ENCODE data around the gene DVL2. TPM values are rescaled to one million over a fixed set of nuclear protein-coding genes. Genes with fewer than 3 reads are reported as not detected.

The DVL2 gene
- total and polyA plus RNA-seq, 2 of the 13 experiments (the other 11 are each of a cell fraction or from before 2014, with no cell fraction given) = 5.7 to 38.2 TPM

DNA sequence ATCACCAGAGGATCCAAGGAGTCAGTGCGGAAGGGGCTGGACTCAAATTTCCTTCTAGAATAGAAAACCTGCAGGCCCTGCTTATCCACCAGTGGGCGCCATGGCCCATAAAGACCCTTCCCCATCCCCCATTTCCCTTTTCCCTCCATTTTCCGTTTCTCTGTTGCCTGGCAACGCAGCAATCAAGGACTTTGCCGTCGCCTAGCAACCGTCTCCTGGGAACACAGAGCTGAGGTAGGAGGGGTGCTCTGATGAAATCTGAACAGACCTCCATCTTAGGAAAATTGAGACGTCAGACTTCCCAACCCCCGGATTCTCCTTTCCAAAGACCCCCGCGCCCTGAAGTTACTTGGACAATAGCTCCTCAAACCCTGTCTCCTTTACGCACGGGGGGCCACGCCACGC, 20.4 kb downstream of the DVL2 start (continued):
- TF ChIP-seq, protein P1, sequence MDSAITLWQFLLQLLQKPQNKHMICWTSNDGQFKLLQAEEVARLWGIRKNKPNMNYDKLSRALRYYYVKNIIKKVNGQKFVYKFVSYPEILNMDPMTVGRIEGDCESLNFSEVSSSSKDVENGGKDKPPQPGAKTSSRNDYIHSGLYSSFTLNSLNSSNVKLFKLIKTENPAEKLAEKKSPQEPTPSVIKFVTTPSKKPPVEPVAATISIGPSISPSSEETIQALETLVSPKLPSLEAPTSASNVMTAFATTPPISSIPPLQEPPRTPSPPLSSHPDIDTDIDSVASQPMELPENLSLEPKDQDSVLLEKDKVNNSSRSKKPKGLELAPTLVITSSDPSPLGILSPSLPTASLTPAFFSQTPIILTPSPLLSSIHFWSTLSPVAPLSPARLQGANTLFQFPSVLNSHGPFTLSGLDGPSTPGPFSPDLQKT (CRISPR knock-in tag; IDR thresholded peaks at IDR 0.05; ENCODE audit: borderline replicate concordance) = no peak
- TF ChIP-seq NKX3-1 (CRISPR knock-in tag; IDR thresholded peaks at IDR 0.05) = no peak
- TF ChIP-seq, protein P2, sequence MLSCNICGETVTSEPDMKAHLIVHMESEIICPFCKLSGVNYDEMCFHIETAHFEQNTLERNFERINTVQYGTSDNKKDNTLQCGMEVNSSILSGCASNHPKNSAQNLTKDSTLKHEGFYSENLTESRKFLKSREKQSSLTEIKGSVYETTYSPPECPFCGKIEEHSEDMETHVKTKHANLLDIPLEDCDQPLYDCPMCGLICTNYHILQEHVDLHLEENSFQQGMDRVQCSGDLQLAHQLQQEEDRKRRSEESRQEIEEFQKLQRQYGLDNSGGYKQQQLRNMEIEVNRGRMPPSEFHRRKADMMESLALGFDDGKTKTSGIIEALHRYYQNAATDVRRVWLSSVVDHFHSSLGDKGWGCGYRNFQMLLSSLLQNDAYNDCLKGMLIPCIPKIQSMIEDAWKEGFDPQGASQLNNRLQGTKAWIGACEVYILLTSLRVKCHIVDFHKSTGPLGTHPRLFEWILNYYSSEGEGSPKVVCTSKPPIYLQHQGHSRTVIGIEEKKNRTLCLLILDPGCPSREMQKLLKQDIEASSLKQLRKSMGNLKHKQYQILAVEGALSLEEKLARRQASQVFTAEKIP (CRISPR knock-in tag; IDR thresholded peaks at IDR 0.05; ENCODE audit: borderline replicate concordance) = no peak
- TF ChIP-seq, protein P3, sequence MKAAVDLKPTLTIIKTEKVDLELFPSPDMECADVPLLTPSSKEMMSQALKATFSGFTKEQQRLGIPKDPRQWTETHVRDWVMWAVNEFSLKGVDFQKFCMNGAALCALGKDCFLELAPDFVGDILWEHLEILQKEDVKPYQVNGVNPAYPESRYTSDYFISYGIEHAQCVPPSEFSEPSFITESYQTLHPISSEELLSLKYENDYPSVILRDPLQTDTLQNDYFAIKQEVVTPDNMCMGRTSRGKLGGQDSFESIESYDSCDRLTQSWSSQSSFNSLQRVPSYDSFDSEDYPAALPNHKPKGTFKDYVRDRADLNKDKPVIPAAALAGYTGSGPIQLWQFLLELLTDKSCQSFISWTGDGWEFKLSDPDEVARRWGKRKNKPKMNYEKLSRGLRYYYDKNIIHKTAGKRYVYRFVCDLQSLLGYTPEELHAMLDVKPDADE (CRISPR knock-in tag; IDR thresholded peaks at IDR 0.05) = no peak
- TF ChIP-seq MEF2D (CRISPR knock-in tag; IDR thresholded peaks at IDR 0.05) = no peak
- TF ChIP-seq, protein P4, sequence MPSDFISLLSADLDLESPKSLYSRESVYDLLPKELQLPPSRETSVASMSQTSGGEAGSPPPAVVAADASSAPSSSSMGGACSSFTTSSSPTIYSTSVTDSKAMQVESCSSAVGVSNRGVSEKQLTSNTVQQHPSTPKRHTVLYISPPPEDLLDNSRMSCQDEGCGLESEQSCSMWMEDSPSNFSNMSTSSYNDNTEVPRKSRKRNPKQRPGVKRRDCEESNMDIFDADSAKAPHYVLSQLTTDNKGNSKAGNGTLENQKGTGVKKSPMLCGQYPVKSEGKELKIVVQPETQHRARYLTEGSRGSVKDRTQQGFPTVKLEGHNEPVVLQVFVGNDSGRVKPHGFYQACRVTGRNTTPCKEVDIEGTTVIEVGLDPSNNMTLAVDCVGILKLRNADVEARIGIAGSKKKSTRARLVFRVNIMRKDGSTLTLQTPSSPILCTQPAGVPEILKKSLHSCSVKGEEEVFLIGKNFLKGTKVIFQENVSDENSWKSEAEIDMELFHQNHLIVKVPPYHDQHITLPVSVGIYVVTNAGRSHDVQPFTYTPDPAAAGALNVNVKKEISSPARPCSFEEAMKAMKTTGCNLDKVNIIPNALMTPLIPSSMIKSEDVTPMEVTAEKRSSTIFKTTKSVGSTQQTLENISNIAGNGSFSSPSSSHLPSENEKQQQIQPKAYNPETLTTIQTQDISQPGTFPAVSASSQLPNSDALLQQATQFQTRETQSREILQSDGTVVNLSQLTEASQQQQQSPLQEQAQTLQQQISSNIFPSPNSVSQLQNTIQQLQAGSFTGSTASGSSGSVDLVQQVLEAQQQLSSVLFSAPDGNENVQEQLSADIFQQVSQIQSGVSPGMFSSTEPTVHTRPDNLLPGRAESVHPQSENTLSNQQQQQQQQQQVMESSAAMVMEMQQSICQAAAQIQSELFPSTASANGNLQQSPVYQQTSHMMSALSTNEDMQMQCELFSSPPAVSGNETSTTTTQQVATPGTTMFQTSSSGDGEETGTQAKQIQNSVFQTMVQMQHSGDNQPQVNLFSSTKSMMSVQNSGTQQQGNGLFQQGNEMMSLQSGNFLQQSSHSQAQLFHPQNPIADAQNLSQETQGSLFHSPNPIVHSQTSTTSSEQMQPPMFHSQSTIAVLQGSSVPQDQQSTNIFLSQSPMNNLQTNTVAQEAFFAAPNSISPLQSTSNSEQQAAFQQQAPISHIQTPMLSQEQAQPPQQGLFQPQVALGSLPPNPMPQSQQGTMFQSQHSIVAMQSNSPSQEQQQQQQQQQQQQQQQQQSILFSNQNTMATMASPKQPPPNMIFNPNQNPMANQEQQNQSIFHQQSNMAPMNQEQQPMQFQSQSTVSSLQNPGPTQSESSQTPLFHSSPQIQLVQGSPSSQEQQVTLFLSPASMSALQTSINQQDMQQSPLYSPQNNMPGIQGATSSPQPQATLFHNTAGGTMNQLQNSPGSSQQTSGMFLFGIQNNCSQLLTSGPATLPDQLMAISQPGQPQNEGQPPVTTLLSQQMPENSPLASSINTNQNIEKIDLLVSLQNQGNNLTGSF (CRISPR knock-in tag; IDR thresholded peaks at IDR 0.05) = no peak
- TF ChIP-seq SATB2 (CRISPR knock-in tag; IDR thresholded peaks at IDR 0.05) = no peak
- TF ChIP-seq, protein P5, sequence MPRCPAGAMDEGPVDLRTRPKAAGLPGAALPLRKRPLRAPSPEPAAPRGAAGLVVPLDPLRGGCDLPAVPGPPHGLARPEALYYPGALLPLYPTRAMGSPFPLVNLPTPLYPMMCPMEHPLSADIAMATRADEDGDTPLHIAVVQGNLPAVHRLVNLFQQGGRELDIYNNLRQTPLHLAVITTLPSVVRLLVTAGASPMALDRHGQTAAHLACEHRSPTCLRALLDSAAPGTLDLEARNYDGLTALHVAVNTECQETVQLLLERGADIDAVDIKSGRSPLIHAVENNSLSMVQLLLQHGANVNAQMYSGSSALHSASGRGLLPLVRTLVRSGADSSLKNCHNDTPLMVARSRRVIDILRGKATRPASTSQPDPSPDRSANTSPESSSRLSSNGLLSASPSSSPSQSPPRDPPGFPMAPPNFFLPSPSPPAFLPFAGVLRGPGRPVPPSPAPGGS (CRISPR knock-in tag; IDR thresholded peaks at IDR 0.05) = no peak
- 0 out of 4 replicates have a peak, but pooled peaks of 1 of the 2 experiments have one; percentile 38 for TF ChIP-seq NR2F1 (CRISPR knock-in tag; IDR thresholded peaks at IDR 0.05)
- TF ChIP-seq, protein P6, sequence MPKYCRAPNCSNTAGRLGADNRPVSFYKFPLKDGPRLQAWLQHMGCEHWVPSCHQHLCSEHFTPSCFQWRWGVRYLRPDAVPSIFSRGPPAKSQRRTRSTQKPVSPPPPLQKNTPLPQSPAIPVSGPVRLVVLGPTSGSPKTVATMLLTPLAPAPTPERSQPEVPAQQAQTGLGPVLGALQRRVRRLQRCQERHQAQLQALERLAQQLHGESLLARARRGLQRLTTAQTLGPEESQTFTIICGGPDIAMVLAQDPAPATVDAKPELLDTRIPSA (CRISPR knock-in tag; IDR thresholded peaks at IDR 0.05; ENCODE audit: borderline replicate concordance) = no peak
- TF ChIP-seq, protein P7, sequence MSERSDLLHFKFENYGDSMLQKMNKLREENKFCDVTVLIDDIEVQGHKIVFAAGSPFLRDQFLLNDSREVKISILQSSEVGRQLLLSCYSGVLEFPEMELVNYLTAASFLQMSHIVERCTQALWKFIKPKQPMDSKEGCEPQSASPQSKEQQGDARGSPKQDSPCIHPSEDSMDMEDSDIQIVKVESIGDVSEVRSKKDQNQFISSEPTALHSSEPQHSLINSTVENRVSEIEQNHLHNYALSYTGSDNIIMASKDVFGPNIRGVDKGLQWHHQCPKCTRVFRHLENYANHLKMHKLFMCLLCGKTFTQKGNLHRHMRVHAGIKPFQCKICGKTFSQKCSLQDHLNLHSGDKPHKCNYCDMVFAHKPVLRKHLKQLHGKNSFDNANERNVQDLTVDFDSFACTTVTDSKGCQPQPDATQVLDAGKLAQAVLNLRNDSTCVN (CRISPR knock-in tag; IDR thresholded peaks at IDR 0.05; ENCODE audit: borderline replicate concordance) = no peak
- TF ChIP-seq YY1 (IDR thresholded peaks at IDR 0.05; ENCODE audit: insufficient read depth, insufficient replicate concordance, low read depth, low read length) = peak; percentile 48
- TF ChIP-seq ZNF354B (CRISPR knock-in tag; IDR thresholded peaks at IDR 0.05) = no peak
- no peak for TF ChIP-seq ZNF724P (CRISPR knock-in tag; IDR thresholded peaks at IDR 0.05; ENCODE audit: borderline replicate concordance)
- peak; percentile 44; the same call in 1 of the 2 replicates for TF ChIP-seq ZNF746 (CRISPR knock-in tag; IDR thresholded peaks at IDR 0.05)
- no peak for TF ChIP-seq ZNF224 (CRISPR knock-in tag; IDR thresholded peaks at IDR 0.05)

Measured in HepG2 (cell line).